ENCODE results near the gene BRD3OS. TPM values are rescaled to one million over a fixed set of nuclear protein-coding genes. Genes with fewer than 3 reads are reported as not detected.

Gene BRD3OS
- total RNA-seq, 6 donors from 2014 or later = 7.0 to 17.8 (median 11.6) TPM

GRCh38 chr9:134011401-134011800, 13.9 kb upstream of the BRD3OS start:
- Histone ChIP-seq H3K9me3 (peaks cover 0 to 5% (median 0%) of the 10 kb centered on the region in 4 donors), H3K4me1 (peaks cover 0 to 6% (median 0%) of the 10 kb centered on the region in 4 donors), H3K27me3 (no peaks in the 10 kb centered on the region), H3K4me3 (no peak overlapping the region), H3K27ac (no peak overlapping the region), H3K36me3 (no peaks in the 10 kb centered on the region)
- no peak for DNase-seq
- 81 to 99% methylated on average over 6 of the region's 6 CpGs for WGBS, 2 donors
- ATAC-seq (ENCODE audit: low FRiP score in 2 of 2) = no peak
- TF ChIP-seq POLR2A (IDR thresholded peaks at IDR 0.05) (no peak), EP300 (IDR thresholded peaks at IDR 0.05) (no peak), CTCF (IDR thresholded peaks at IDR 0.05) (no peak), POLR2AphosphoS5 (IDR thresholded peaks at IDR 0.05) (no peak)

GRCh38 chr9:134014946-134015345, 10.3 kb upstream of the BRD3OS start:
- Histone ChIP-seq H3K4me3 (no peak overlapping the region), H3K9me3 (peaks cover 0 to 5% (median 0%) of the 10 kb centered on the region in 4 donors), H3K36me3 (no peaks in the 10 kb centered on the region), H3K27ac (no peak overlapping the region), H3K4me1 (peaks cover 0 to 6% (median 0%) of the 10 kb centered on the region in 4 donors), H3K27me3 (no peaks in the 10 kb centered on the region)
- ATAC-seq (ENCODE audit: low FRiP score in 2 of 2) (no peak), DNase-seq (no peak)
- no peak for TF ChIP-seq EP300 (IDR thresholded peaks at IDR 0.05)
- TF ChIP-seq CTCF (IDR thresholded peaks at IDR 0.05) = no peak
- no peak for TF ChIP-seq POLR2AphosphoS5 (IDR thresholded peaks at IDR 0.05)
- TF ChIP-seq POLR2A (IDR thresholded peaks at IDR 0.05) = no peak
- 72 to 86% methylated on average over 2 of the region's 2 CpGs for WGBS, 2 donors

GRCh38 chr9:134024214-134024792, 978 bp upstream of the BRD3OS start:
- Histone ChIP-seq H3K4me1 (peaks cover 7 to 17% (median 9%) of the 10 kb centered on the region in 4 donors), H3K27me3 (no peaks in the 10 kb centered on the region), H3K4me3 (peak overlapping the region in 3 of 4 donors; percentile 82 to 98 (median 87)), H3K27ac (peak overlapping the region in 2 of 4 donors; percentile 44 to 59), H3K9me3 (no peaks in the 10 kb centered on the region), H3K36me3 (peaks cover 0 to 11% (median 2%) of the 10 kb centered on the region in 4 donors)
- ATAC-seq (ENCODE audit: low FRiP score in 2 of 2) = no peak
- DNase-seq = no peak
- TF ChIP-seq POLR2A (IDR thresholded peaks at IDR 0.05) = no peak
- no peak for TF ChIP-seq CTCF (IDR thresholded peaks at IDR 0.05)
- no peak for TF ChIP-seq EP300 (IDR thresholded peaks at IDR 0.05)
- no peak for TF ChIP-seq POLR2AphosphoS5 (IDR thresholded peaks at IDR 0.05)
- WGBS, 2 donors = 72 to 85% methylated on average over 4 of the region's 4 CpGs

GRCh38 chr9:134025606-134026541, 593 bp downstream of the BRD3OS start:
- ATAC-seq (ENCODE audit: low FRiP score in 2 of 2) = peak in 1 of 2 donors; percentile 12

More at GRCh38 chr9:134025606-134026541, 593 bp downstream of the BRD3OS start:
- Histone ChIP-seq H3K36me3 (peaks cover 0 to 20% (median 9%) of the 10 kb centered on the region in 4 donors), H3K27me3 (no peaks in the 10 kb centered on the region), H3K9me3 (no peaks in the 10 kb centered on the region), H3K4me1 (peaks cover 7 to 17% (median 9%) of the 10 kb centered on the region in 4 donors), H3K27ac (peak overlapping the region; percentile 54 to 82 (median 57)), H3K4me3 (peak overlapping the region; percentile 82 to 98 (median 92))
- 0 to 24% methylated on average over 4 to 49 of the region's 66 CpGs for WGBS, 2 donors
- TF ChIP-seq POLR2A (IDR thresholded peaks at IDR 0.05) (no peak), POLR2AphosphoS5 (IDR thresholded peaks at IDR 0.05) (no peak), CTCF (IDR thresholded peaks at IDR 0.05) (peak in 3 of 6 experiments; percentile 13 to 33 (median 17)), EP300 (IDR thresholded peaks at IDR 0.05) (no peak)
- peak in 1 of 2 donors; percentile 38 for DNase-seq

All from upper lobe of left lung (tissue), 6 donors.